IPS DF 6.9 (cell line): ENCODE results near the gene MXRA8.

Experiments
- DNase-seq: peaks from one replicate; pipeline ENCODE4 v3.0.0-alpha.2; 2013; ENCODE audit warnings: low read depth, low spot score
- H3K27ac ChIP-seq: one replicate; pipeline ENCODE4 v1.5.1; 2013; ENCODE audit warnings: low read length, control low read depth
- H3K27me3 ChIP-seq: 2 replicates; pipeline ENCODE4 v1.6.1; 2013; ENCODE audit warnings: mild to moderate bottlenecking, low read length; ENCODE audit not compliant: control insufficient read depth, insufficient read depth
- H3K36me3 ChIP-seq: 2 replicates; pipeline ENCODE4 v1.6.1; 2013; ENCODE audit warnings: low read length; ENCODE audit not compliant: control insufficient read depth, insufficient read depth
- H3K4me1 ChIP-seq: 2 replicates; pipeline ENCODE4 v1.6.1; 2013; ENCODE audit warnings: low read length; ENCODE audit not compliant: control insufficient read depth, insufficient read depth
- H3K4me3 ChIP-seq: 2 replicates; pipeline ENCODE4 v1.5.1; 2013; ENCODE audit warnings: mild to moderate bottlenecking, low read length
- H3K9me3 ChIP-seq: 2 replicates; pipeline ENCODE4 v1.6.1; 2013; ENCODE audit warnings: low read length, inconsistent platforms; ENCODE audit not compliant: control insufficient read depth, insufficient read depth
- WGBS: extraction: QIAGEN DNeasy Blood & Tissue Kit; methylation state at CpG from one replicate; pipeline ENCODE4 v1.1.7; 2013; ENCODE audit warnings: mixed read lengths, missing lambda C conversion rate; ENCODE audit not compliant: insufficient read length, insufficient coverage; 5-methylcytosine and 5-hydroxymethylcytosine counted together

MXRA8 gene

DNA sequence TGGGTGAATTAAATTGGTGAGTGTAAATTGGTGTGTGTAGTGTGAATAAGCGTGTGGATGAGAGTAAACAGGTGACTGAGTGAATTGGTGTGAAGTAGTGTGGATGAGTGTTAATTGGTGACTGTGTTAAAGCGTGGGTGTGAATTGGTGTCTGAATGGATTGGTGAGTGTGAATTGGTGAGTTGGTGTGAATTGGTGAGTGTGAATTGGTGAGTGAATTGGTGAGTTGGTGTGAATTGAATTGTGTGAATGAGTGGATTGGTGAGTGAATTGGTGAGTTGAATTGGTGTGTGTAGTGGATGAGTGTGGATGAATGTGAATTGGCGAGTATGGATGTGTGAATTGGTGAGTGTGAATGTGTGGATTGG lies 8.3 kb upstream of the MXRA8 start:
- H3K36me3 ChIP-seq = no peaks in the 10 kb centered on the region
- no peaks in the 10 kb centered on the region for H3K27me3 ChIP-seq
- no peak overlapping the region for H3K27ac ChIP-seq
- no peak for DNase-seq
- H3K4me1 ChIP-seq = no peaks in the 10 kb centered on the region
- H3K4me3 ChIP-seq = no peak overlapping the region
- H3K9me3 ChIP-seq = no peaks in the 10 kb centered on the region
- over 99% methylated on average over 3 of the region's 3 CpGs for WGBS

DNA sequence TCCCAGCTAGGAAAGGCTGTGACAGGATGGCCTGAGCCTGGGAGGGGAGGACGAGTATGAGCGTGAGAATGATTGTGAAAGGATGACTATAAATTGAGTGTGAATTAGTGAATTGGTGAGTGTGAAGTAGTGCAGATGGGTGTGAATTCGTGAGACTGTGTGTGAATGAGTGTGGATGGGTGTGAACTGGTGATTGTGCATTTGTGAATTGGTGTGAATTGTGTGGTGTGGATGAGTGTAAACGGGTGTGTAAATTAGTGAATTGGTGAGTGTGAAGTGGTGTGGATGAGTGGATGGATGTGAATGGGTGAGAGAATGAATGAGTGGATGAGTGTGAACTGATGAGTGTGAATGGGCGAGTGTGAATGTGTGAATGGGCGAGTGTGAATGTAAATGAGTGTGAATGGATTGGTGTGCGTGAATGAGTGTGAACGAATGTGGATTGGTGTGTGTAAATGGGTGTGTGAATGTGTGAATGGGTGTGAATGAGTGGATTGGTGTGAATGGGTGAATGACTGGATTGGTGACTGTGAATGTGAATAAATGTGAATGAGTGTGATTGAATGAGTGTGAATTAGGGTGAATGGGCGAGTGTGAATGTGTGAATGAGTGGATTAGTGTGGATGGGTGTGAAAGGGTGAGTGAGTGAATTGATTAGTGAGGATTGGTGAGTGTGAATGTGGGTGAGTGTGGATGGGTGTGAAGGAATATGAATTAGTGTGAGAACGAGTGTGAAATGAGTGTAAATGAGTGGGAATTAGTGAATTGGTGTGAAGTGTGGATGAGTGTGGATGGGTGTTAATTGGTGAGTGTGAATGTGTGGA lies 7.7 kb upstream of the MXRA8 start:
- 100% methylated on average over 10 of the region's 10 CpGs for WGBS
- Histone ChIP-seq H3K36me3 (no peaks in the 10 kb centered on the region), H3K27me3 (no peaks in the 10 kb centered on the region), H3K27ac (no peak overlapping the region), H3K4me1 (no peaks in the 10 kb centered on the region), H3K9me3 (no peaks in the 10 kb centered on the region), H3K4me3 (no peak overlapping the region)
- DNase-seq = no peak

GRCh38 chr1:1364266-1364665 lies 5.9 kb upstream of the MXRA8 start:
- Histone ChIP-seq H3K27ac (no peak overlapping the region), H3K4me1 (no peaks in the 10 kb centered on the region), H3K27me3 (no peaks in the 10 kb centered on the region), H3K4me3 (no peak overlapping the region), H3K36me3 (no peaks in the 10 kb centered on the region), H3K9me3 (no peaks in the 10 kb centered on the region)
- DNase-seq = no peak
- no CpG with 5 or more reads among the region's 14 CpGs for WGBS

GRCh38 chr1:1361982-1362423 lies 3.6 kb upstream of the MXRA8 start:
- no peak for DNase-seq
- H3K4me1 ChIP-seq = peaks cover 9% of the 10 kb centered on the region
- WGBS = no CpG with 5 or more reads among the region's 13 CpGs
- H3K36me3 ChIP-seq = no peaks in the 10 kb centered on the region
- H3K27me3 ChIP-seq = no peaks in the 10 kb centered on the region
- H3K4me3 ChIP-seq = no peak overlapping the region
- H3K9me3 ChIP-seq = no peaks in the 10 kb centered on the region
- no peak overlapping the region for H3K27ac ChIP-seq

DNA sequence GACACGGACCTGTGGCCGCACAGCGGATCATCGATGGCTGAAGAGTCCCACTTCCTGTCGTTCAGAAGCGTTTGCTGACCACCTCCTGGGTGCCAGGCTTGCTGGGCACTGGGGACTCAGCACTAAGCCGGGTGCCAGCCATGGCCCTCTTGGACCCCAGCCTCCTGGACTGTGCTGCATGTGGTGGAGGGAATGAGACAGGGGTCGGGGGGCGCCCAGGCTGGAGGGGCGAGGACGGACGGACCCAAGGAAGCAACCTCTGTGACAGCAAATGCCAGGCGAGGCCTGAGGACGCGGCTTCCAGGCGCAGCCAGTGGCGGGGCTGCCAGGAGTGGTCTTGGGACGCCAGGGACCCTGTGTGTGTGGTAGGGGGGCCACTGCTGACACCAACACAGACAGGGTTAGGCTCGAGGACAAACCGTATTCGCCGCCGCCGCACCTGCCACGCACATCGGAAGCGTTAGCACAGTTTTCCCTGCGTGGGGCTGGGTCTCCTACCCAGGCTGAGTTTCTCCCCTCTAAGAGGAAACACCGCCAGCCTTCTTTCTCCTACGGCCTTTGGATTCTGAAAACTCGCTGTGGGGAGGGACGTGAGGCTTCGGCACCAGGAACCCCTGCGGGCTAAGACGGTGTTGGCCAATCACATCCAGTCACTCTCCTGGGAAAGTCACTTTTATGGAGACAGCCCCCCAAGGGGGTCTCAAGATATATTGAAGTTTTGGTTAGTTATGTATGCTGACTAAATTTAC lies 3.1 kb upstream of the MXRA8 start:
- WGBS = no CpG with 5 or more reads among the region's 35 CpGs
- Histone ChIP-seq H3K9me3 (no peaks in the 10 kb centered on the region), H3K4me1 (peaks cover 11% of the 10 kb centered on the region), H3K27me3 (no peaks in the 10 kb centered on the region), H3K4me3 (no peak overlapping the region), H3K27ac (no peak overlapping the region), H3K36me3 (no peaks in the 10 kb centered on the region; the same call in 1 of the 2 replicates)
- DNase-seq = no peak

- Histone ChIP-seq H3K36me3 (no peaks in the 10 kb centered on the region; the same call in 1 of the 2 replicates), H3K27ac (no peak overlapping the region), H3K4me3 (no peak overlapping the region), H3K9me3 (no peaks in the 10 kb centered on the region), H3K4me1 (peaks cover 11% of the 10 kb centered on the region), H3K27me3 (no peaks in the 10 kb centered on the region)
- WGBS = no CpG with 5 or more reads among the region's 20 CpGs
- DNase-seq = no peak
Measured at GRCh38 chr1:1360506-1361169, 2.3 kb upstream of the MXRA8 start.

- peaks cover 14% of the 10 kb centered on the region for H3K4me1 ChIP-seq
Measured at GRCh38 chr1:1359664-1360468, 1.5 kb upstream of the MXRA8 start.

GRCh38 chr1:1359308-1359663 lies 931 bp upstream of the MXRA8 start:
- DNase-seq = no peak
- peaks cover 3% of the 10 kb centered on the region; the same call in 1 of the 2 replicates for H3K27me3 ChIP-seq
- no peaks in the 10 kb centered on the region for H3K9me3 ChIP-seq
- peaks cover 4% of the 10 kb centered on the region; the same call in 1 of the 2 replicates for H3K36me3 ChIP-seq
- no peak overlapping the region for H3K4me3 ChIP-seq
- H3K27ac ChIP-seq = no peak overlapping the region
- peaks cover 16% of the 10 kb centered on the region for H3K4me1 ChIP-seq
- no CpG with 5 or more reads among the region's 6 CpGs for WGBS

More at GRCh38 chr1:1359664-1360468, 1.5 kb upstream of the MXRA8 start:
- Histone ChIP-seq H3K36me3 (peaks cover under 1% of the 10 kb centered on the region; the same call in 1 of the 2 replicates), H3K27me3 (peaks cover under 1% of the 10 kb centered on the region; the same call in 1 of the 2 replicates), H3K27ac (no peak overlapping the region), H3K9me3 (no peaks in the 10 kb centered on the region), H3K4me3 (no peak overlapping the region)
- WGBS = no CpG with 5 or more reads among the region's 28 CpGs
- no peak for DNase-seq

DNA sequence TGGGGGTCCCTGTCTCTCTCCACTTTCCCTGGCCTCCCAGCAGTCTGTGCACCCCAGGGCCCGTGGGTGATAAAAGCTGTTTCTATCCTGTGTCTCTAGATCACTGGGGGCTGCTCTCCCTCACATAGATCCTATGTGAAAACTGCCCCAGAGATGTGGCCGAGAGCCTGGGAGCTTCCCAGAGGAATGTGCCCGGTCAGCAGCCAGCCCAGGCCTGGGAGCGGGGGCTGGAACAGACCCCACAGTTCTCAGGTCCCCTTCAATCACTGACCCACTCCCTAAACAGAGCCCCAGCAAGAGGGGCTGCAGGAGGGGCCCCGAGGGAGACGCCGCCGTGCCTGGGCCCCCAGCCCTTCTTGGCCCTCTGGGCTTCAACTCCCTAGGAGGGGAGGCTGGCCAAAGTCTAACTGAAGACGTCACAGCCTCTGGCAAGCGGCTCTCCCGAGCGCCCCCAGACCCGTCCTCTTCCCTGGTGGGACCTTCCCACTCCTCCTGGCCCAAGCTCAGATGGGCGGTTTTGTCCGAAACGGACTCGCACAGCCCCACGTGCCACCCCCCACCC lies 403 bp downstream of the MXRA8 start:
- Histone ChIP-seq H3K4me3 (peak overlapping the region; percentile 43; the same call in 1 of the 2 replicates), H3K27ac (no peak overlapping the region), H3K36me3 (peaks cover 4% of the 10 kb centered on the region; the same call in 1 of the 2 replicates), H3K27me3 (peaks cover 3% of the 10 kb centered on the region; the same call in 1 of the 2 replicates), H3K9me3 (no peaks in the 10 kb centered on the region), H3K4me1 (peaks cover 17% of the 10 kb centered on the region)
- no peak for DNase-seq
- no CpG with 5 or more reads among the region's 18 CpGs for WGBS
